HL-60 (cell line): ENCODE data around the gene DUSP22.
A peak's percentile ranks its signal among the peaks of the same experiment; 100 is the strongest.

Source experiments
- DNase-seq, 2 experiments: peaks; one replicate each; pipeline ENCODE4 v3.0.0-alpha.2; 2010 to 2020; ENCODE audit warnings: low read depth in 1 of 2, low spot score in 1 of 2
- H3K27ac ChIP-seq: fragments of 250-450 bp; sonication (Bioruptor Pico); replicated peaks from 2 replicates; pipeline ENCODE4 v1.5.1; 2020; ENCODE audit warnings: mild to moderate bottlenecking, moderate library complexity
- H3K27me3 ChIP-seq: fragments of 250-450 bp; sonication (Bioruptor Pico); 2 replicates; pipeline ENCODE4 v1.5.1; 2021; ENCODE audit warnings: mild to moderate bottlenecking, moderate library complexity; ENCODE audit not compliant: insufficient read depth, poor library complexity, severe bottlenecking
- H3K4me3 ChIP-seq: replicated peaks from 2 replicates; pipeline ENCODE4 v1.5.1; 2011; ENCODE audit warnings: mild to moderate bottlenecking, control low read depth, low read length; ENCODE audit not compliant: insufficient read depth
- GABPA ChIP-seq: IDR thresholded peaks from 2 replicates; pipeline ENCODE4 v1.6.1; 2012; ENCODE audit warnings: low read depth
- POLR2AphosphoS5 ChIP-seq: IDR thresholded peaks from 2 replicates; pipeline ENCODE4 v1.6.1; 2012; ENCODE audit warnings: low read depth
- SPI1 ChIP-seq: IDR thresholded peaks from 2 replicates; pipeline ENCODE4 v1.6.1; 2012; ENCODE audit warnings: low read depth, mild to moderate bottlenecking, borderline replicate concordance
- TF ChIP-seq, protein P1 (sequence below): IDR thresholded peaks from one replicate; pipeline ENCODE4 v1.5.1; 2011; ENCODE audit warnings: low read length, control low read depth, inconsistent platforms; ENCODE audit not compliant: insufficient read depth
- TF ChIP-seq, protein P2 (sequence below): IDR thresholded peaks from 2 replicates; pipeline ENCODE4 v1.6.1; 2012; ENCODE audit warnings: low read depth; ENCODE audit not compliant: insufficient replicate concordance

Gene DUSP22

DNA sequence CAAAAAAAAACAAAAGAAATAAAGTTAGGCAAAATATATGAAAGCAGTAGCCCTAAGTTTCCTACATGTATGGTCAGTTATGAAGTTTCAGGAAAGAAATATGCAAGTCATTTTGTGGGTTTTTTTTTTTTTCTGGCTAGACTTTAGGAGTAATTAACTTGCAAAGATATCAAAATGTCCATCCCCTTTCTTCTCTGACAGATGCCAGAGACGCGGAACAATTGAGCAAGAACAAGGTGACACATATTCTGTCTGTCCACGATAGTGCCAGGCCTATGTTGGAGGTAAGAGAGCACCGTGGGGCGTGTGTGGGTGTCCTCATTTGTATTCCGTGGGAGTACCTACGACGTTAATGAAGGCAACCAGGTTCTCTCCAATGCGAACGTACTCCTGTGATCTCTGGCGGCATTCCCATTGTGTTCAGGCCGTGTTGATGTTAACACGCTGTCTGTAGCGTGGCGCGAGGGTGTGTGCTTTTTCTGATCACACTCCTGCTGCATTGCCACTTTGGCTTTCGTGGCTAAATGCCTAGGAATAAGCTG, 19.5 kb downstream of the DUSP22 start:
- TF ChIP-seq, protein P1, sequence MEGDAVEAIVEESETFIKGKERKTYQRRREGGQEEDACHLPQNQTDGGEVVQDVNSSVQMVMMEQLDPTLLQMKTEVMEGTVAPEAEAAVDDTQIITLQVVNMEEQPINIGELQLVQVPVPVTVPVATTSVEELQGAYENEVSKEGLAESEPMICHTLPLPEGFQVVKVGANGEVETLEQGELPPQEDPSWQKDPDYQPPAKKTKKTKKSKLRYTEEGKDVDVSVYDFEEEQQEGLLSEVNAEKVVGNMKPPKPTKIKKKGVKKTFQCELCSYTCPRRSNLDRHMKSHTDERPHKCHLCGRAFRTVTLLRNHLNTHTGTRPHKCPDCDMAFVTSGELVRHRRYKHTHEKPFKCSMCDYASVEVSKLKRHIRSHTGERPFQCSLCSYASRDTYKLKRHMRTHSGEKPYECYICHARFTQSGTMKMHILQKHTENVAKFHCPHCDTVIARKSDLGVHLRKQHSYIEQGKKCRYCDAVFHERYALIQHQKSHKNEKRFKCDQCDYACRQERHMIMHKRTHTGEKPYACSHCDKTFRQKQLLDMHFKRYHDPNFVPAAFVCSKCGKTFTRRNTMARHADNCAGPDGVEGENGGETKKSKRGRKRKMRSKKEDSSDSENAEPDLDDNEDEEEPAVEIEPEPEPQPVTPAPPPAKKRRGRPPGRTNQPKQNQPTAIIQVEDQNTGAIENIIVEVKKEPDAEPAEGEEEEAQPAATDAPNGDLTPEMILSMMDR, result no peak
- TF ChIP-seq SPI1 (no peak), GABPA (no peak), POLR2AphosphoS5 (no peak)
- TF ChIP-seq, protein P2, sequence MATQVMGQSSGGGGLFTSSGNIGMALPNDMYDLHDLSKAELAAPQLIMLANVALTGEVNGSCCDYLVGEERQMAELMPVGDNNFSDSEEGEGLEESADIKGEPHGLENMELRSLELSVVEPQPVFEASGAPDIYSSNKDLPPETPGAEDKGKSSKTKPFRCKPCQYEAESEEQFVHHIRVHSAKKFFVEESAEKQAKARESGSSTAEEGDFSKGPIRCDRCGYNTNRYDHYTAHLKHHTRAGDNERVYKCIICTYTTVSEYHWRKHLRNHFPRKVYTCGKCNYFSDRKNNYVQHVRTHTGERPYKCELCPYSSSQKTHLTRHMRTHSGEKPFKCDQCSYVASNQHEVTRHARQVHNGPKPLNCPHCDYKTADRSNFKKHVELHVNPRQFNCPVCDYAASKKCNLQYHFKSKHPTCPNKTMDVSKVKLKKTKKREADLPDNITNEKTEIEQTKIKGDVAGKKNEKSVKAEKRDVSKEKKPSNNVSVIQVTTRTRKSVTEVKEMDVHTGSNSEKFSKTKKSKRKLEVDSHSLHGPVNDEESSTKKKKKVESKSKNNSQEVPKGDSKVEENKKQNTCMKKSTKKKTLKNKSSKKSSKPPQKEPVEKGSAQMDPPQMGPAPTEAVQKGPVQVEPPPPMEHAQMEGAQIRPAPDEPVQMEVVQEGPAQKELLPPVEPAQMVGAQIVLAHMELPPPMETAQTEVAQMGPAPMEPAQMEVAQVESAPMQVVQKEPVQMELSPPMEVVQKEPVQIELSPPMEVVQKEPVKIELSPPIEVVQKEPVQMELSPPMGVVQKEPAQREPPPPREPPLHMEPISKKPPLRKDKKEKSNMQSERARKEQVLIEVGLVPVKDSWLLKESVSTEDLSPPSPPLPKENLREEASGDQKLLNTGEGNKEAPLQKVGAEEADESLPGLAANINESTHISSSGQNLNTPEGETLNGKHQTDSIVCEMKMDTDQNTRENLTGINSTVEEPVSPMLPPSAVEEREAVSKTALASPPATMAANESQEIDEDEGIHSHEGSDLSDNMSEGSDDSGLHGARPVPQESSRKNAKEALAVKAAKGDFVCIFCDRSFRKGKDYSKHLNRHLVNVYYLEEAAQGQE, result no peak
- H3K27ac ChIP-seq, result no peak overlapping the region

DNA sequence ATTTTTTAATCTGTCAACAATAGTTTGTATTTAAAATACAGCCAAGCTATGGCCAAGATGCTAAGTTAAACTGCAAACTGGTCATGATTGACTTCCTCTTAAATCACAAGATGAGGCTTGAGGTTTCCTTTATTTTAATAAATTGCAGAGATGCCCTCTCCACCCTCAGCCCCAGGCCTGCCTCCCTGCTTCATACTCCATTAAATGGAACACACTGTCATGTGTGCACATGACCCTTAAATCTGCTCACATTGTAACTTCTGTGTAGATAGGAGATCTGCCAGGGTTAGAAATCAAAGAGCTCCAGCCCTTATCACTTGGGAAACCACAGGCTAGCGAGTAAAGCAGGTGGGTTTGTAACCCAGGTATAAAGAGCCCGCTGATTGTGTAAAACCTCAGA, 20.8 kb downstream of the DUSP22 start:
- TF ChIP-seq POLR2AphosphoS5, result no peak
- TF ChIP-seq, protein P1, result no peak
- TF ChIP-seq, protein P2, result no peak
- TF ChIP-seq GABPA, result no peak
- peak; percentile 83 for TF ChIP-seq SPI1
- Histone ChIP-seq H3K4me3 (no peak overlapping the region), H3K27me3 (no peaks in the 10 kb centered on the region), H3K27ac (peak overlapping the region; percentile 4)
- peak in 1 of 2 experiments; percentile 63 for DNase-seq

More for the DNA sequence above, 19.5 kb downstream of the DUSP22 start:
- DNase-seq, result no peak
- H3K27me3 ChIP-seq, result no peaks in the 10 kb centered on the region
- no peak overlapping the region for H3K4me3 ChIP-seq

DNA sequence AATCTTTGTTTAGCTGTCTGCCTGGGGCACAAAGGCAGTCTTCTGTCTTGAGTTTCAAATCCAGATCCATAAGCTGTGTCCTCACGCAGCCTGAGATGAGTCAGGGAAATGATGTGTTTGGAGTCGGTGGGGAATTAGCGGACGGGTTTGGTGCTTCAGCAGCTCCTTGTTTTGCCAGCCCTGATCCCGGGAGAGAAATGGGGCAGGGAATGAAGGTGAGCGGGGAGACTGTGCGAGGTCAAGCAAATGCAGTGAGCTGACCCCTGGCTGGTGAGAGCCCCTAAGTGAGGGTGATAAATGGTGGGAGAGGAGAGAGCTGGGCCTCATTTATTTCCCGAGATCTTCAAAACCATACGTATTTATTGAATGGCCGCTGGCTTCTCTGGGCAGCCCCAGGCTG, 21.6 kb downstream of the DUSP22 start:
- Histone ChIP-seq H3K4me3 (no peak overlapping the region), H3K27me3 (no peaks in the 10 kb centered on the region), H3K27ac (no peak overlapping the region)
- no peak for TF ChIP-seq GABPA
- no peak for TF ChIP-seq SPI1
- DNase-seq, result no peak

DNA sequence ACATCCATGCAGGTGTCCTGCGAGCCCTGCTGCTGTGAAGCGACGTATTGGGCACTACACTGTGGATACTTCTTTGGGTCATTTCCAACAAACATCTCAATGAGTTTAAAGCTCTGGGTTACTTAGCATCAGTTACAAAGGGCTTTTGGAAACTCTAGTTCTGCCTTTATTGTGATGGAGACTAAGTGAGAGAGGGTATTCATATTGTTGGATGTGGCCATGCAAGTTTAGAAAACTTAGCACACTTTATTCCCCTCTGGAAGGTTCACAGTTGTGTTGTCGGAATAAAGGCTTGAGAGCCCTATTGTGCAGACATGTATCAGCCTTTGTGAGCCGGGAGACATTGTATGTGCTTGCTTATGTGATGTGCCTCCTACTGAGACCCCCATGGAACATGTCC, 22.1 kb downstream of the DUSP22 start:
- H3K27me3 ChIP-seq, result no peaks in the 10 kb centered on the region
- H3K4me3 ChIP-seq, result no peak overlapping the region
- no peak for TF ChIP-seq SPI1
- no peak for TF ChIP-seq GABPA
- TF ChIP-seq, protein P1, result no peak
- TF ChIP-seq, protein P2, result no peak
- no peak for TF ChIP-seq POLR2AphosphoS5
- no peak for DNase-seq
- no peak overlapping the region for H3K27ac ChIP-seq
